ENCODE results near the gene TMEM254.

DNA sequence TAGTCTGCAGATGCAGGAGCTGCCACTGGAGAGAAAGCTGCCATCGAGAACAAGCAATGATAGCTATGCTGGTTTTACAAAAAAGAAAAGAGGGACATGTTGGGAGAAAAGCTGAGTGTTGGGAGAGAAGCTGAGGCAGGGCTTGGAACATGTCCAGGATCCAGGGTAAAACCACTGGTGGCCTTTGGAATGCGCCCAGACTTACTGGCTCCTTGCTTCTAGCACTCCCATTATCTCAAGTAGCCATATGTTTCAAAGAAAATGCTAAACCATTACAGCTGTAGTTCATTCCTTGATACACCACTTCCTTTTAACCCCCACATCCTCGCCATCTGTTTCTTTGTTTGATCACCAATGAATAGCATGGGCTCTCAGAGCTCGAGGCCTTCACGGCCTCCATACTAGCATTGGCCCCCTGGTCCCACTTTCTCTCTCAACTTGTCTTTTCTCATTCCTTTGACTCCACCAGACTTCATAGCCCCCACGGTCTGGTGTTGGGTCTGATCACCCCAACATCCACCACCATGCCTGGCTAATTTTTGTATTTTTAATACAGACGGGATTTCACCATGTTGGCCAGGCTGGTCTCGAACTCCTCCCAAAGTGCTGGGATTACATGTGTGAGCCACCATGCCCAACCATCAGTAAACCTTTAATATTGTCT, 30.2 kb downstream of the TMEM254 start:
- TF ChIP-seq, protein P1, sequence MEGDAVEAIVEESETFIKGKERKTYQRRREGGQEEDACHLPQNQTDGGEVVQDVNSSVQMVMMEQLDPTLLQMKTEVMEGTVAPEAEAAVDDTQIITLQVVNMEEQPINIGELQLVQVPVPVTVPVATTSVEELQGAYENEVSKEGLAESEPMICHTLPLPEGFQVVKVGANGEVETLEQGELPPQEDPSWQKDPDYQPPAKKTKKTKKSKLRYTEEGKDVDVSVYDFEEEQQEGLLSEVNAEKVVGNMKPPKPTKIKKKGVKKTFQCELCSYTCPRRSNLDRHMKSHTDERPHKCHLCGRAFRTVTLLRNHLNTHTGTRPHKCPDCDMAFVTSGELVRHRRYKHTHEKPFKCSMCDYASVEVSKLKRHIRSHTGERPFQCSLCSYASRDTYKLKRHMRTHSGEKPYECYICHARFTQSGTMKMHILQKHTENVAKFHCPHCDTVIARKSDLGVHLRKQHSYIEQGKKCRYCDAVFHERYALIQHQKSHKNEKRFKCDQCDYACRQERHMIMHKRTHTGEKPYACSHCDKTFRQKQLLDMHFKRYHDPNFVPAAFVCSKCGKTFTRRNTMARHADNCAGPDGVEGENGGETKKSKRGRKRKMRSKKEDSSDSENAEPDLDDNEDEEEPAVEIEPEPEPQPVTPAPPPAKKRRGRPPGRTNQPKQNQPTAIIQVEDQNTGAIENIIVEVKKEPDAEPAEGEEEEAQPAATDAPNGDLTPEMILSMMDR (IDR thresholded peaks at IDR 0.05; ENCODE audit: low read depth, low read length): no peak
- no peak for TF ChIP-seq EZH2phosphoT487 (IDR thresholded peaks at IDR 0.05; ENCODE audit: low read depth)
